Natural killer cell (primary cell): ENCODE data around the gene LECT2. TPM values are rescaled to one million over a fixed set of nuclear protein-coding genes. Genes with fewer than 3 reads are reported as not detected.

Experiments
- ATAC-seq, 3 donors: fragments of 150-1000 bp in 2 of 3; fragments of 200-7000 bp in 1 of 3; cut with Tn5 transposase; 1 replicate in 1 of 3; 2 replicates in 2 of 3; pipeline ENCODE4 v1.10.0; 2021; ENCODE audit warnings: mild to moderate bottlenecking in 2 of 3, moderate library complexity in 2 of 3
- DNase-seq, 2 donors: peaks; one replicate each; pipeline versions ENCODE4 v3.0.0 to v3.0.0-alpha.2; 2013 to 2021; ENCODE audit warnings: mixed read lengths in 1 of 2
- H3K27ac ChIP-seq: one replicate; pipeline ENCODE4 v1.5.1; 2013; ENCODE audit warnings: mild to moderate bottlenecking, low read length
- H3K27me3 ChIP-seq: one replicate; pipeline ENCODE4 v1.6.1; 2013; ENCODE audit warnings: low read length; ENCODE audit not compliant: control insufficient read depth, insufficient read depth
- H3K36me3 ChIP-seq: one replicate; pipeline ENCODE4 v1.6.1; 2013; ENCODE audit warnings: low read length; ENCODE audit not compliant: control insufficient read depth, insufficient read depth
- H3K4me1 ChIP-seq: one replicate; pipeline ENCODE4 v1.6.1; 2013; ENCODE audit warnings: low read length; ENCODE audit not compliant: control insufficient read depth, insufficient read depth
- H3K4me3 ChIP-seq: one replicate; pipeline ENCODE4 v1.5.1; 2013; ENCODE audit warnings: low read length
- H3K9me3 ChIP-seq: one replicate; pipeline ENCODE4 v1.6.1; 2013; ENCODE audit warnings: low read length; ENCODE audit not compliant: control insufficient read depth, insufficient read depth
- H3K27ac Mint-ChIP-seq, 2 donors: one replicate each; pipeline ENCODE4 v1.8.0; 2022; ENCODE audit warnings: mild to moderate bottlenecking in 2 of 2, mixed read lengths in 2 of 2, moderate library complexity in 1 of 2
- H3K27me3 Mint-ChIP-seq, 2 donors: one replicate each; pipeline ENCODE4 v1.8.0; 2022; ENCODE audit warnings: low read depth in 2 of 2, mixed read lengths in 2 of 2
- H3K36me3 Mint-ChIP-seq: one replicate; pipeline ENCODE4 v1.8.0; 2022; ENCODE audit warnings: mixed read lengths
- H3K4me1 Mint-ChIP-seq, 2 donors: one replicate each; pipeline ENCODE4 v1.8.0; 2022; ENCODE audit warnings: mixed read lengths in 2 of 2
- H3K4me3 Mint-ChIP-seq: one replicate; pipeline ENCODE4 v1.8.0; 2022; ENCODE audit warnings: mild to moderate bottlenecking, moderate library complexity, mixed read lengths
- H3K9me3 Mint-ChIP-seq, 2 donors: one replicate each; pipeline ENCODE4 v1.8.0; 2022; ENCODE audit warnings: mixed read lengths in 2 of 2
- CTCF ChIP-seq: fragments of 200-600 bp; IDR thresholded peaks from one replicate; pipeline ENCODE4 v1.8.0; 2022; ENCODE audit warnings: antibody characterized with exemption
- WGBS: methylation state at CpG from one replicate; pipeline ENCODE4 v1.1.7; 2013; ENCODE audit warnings: missing lambda C conversion rate; ENCODE audit not compliant: insufficient coverage; 5-methylcytosine and 5-hydroxymethylcytosine counted together
- intact Hi-C: fragments of 100-400 bp; cut with micrococcal nuclease; formaldehyde crosslinking; loops from one replicate; pipeline ENCODE4 v1.14.2; 2022
- total RNA-seq, 4 donors: library from RNA; stranded (reverse); fragments of 120-200 nt in 1 of 4; gene quantifications; one replicate each; pipeline versions ENCODE4 v1.2.3 to v1.2.4, GENCODE V29; 2013 to 2022

Gene LECT2
- total RNA-seq, 3 donors from 2014 or later (not counting 1 experiment from before 2014, with no cell fraction given): not detected

DNA sequence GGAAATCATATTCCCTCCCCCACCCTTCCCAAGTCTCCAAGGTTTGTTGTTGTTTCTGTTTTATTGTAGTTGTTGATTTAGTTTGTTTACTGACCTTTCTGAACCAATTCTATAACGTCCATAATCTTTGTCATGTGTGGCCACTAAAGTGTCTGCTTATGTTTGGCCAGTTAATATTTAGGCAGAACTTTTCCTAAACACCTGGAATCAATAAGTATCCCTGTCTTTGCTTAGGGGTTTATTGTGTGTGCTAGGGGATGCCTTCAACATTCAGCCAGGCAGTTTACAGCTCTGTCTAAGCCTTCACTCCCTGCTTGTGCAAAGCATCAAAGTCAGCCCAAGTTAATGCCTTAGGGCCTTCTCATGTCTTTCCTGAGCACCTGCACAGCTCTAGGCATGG lies 16.9 kb upstream of the LECT2 start:
- no peaks in the 10 kb centered on the region for H3K9me3 Mint-ChIP-seq
- no peaks in the 10 kb centered on the region for H3K4me1 Mint-ChIP-seq
- WGBS: no CpG with 5 or more reads among the region's 1 CpG
- DNase-seq (no peak), ATAC-seq (no peak)
- peaks cover 8% of the 10 kb centered on the region for H3K27me3 ChIP-seq
- H3K4me3 Mint-ChIP-seq: no peak overlapping the region
- intact Hi-C loops: loop anchor here (10.0 kb wide), 1 partner anchor 113 kb away; no protein-coding TSS in a partner anchor
- H3K4me1 ChIP-seq: no peaks in the 10 kb centered on the region
- no peak overlapping the region for H3K27ac Mint-ChIP-seq
- no peaks in the 10 kb centered on the region for H3K36me3 Mint-ChIP-seq
- peaks cover 35 to 62% of the 10 kb centered on the region in 2 donors for H3K27me3 Mint-ChIP-seq
- H3K36me3 ChIP-seq: no peaks in the 10 kb centered on the region
- no peak for TF ChIP-seq CTCF
- H3K9me3 ChIP-seq: no peaks in the 10 kb centered on the region
- H3K27ac ChIP-seq: no peak overlapping the region
- H3K4me3 ChIP-seq: no peak overlapping the region

- H3K4me1 ChIP-seq: no peaks in the 10 kb centered on the region
- Mint-ChIP-seq H3K27me3 (peaks cover 22 to 30% of the 10 kb centered on the region in 2 donors), H3K36me3 (no peaks in the 10 kb centered on the region), H3K4me3 (no peak overlapping the region), H3K4me1 (no peaks in the 10 kb centered on the region), H3K9me3 (no peaks in the 10 kb centered on the region), H3K27ac (no peak overlapping the region)
- H3K9me3 ChIP-seq: no peaks in the 10 kb centered on the region
- no peak for ATAC-seq
- H3K36me3 ChIP-seq: no peaks in the 10 kb centered on the region
- H3K4me3 ChIP-seq: no peak overlapping the region
- no peak overlapping the region for H3K27ac ChIP-seq
- 93% methylated on average over 3 of the region's 3 CpGs for whole genome bisulfite sequencing
- peaks cover 8% of the 10 kb centered on the region for H3K27me3 ChIP-seq
- TF ChIP-seq CTCF: no peak
- intact Hi-C loops: no loop called here
- DNase-seq: no peak
Observed at GRCh38 chr5:135966790-135967189, 12.0 kb upstream of the LECT2 start.

DNA sequence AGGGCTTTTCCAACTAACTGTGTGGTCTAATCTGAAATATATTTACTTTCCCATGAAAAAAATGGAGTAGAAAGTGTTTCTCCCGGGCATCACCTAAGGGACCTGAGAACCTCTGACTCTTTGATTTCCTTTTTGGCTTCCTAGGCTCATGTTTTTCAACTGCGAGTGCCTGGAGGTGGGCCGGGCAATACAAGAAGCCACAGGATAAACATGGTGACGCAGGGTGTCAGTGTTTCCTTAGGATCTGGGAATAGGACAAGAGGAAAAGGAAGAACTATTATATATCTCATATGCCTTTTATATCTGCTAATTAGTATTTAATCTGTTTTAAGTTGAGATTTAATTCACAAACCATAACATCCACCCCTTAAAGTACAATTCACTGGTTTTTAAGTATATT lies 11.4 kb upstream of the LECT2 start:
- ATAC-seq: no peak
- Mint-ChIP-seq H3K27me3 (peaks cover 19 to 27% of the 10 kb centered on the region in 2 donors), H3K27ac (no peak overlapping the region)

More for the DNA sequence above, 11.4 kb upstream of the LECT2 start:
- H3K4me1 ChIP-seq: no peaks in the 10 kb centered on the region
- WGBS: 69% methylated on average over 3 of the region's 4 CpGs
- no peak overlapping the region for H3K4me3 ChIP-seq
- H3K27ac ChIP-seq: no peak overlapping the region
- peaks cover 8% of the 10 kb centered on the region for H3K27me3 ChIP-seq
- no peak for TF ChIP-seq CTCF
- no peak for DNase-seq
- no peaks in the 10 kb centered on the region for H3K9me3 ChIP-seq
- Mint-ChIP-seq H3K4me3 (no peak overlapping the region), H3K36me3 (no peaks in the 10 kb centered on the region), H3K9me3 (no peaks in the 10 kb centered on the region), H3K4me1 (no peaks in the 10 kb centered on the region)
- no peaks in the 10 kb centered on the region for H3K36me3 ChIP-seq
- intact Hi-C loops: no loop called here
